IMR-90 (cell line): ENCODE results near the gene ABO.

Experiments
- CHD1 ChIP-seq: IDR thresholded peaks from 2 replicates; pipeline ENCODE4 v1.6.1; 2012; ENCODE audit warnings: low read depth, low read length, improper control_type of control experiment
- CTCF ChIP-seq: conservative IDR thresholded peaks from 2 replicates; pipeline ENCODE4 v1.5.1; 2012; ENCODE audit warnings: mild to moderate bottlenecking, low read depth, low read length, improper control_type of control experiment
- FOS ChIP-seq: fragments of 150-350 bp; IDR thresholded peaks from 2 replicates; pipeline ENCODE4 v1.6.1; 2016; ENCODE audit warnings: low read depth, low read length
- POLR2A ChIP-seq: IDR thresholded peaks from 2 replicates; pipeline ENCODE4 v1.6.1; 2012; ENCODE audit warnings: mild to moderate bottlenecking, low read depth, low read length
- RAD21 ChIP-seq: IDR thresholded peaks from 2 replicates; pipeline ENCODE4 v1.6.1; 2012; ENCODE audit warnings: low read length, improper control_type of control experiment

GRCh38 chr9:133242241-133242640 lies 32.8 kb downstream of the ABO start:
- TF ChIP-seq FOS (no peak), POLR2A (no peak), CTCF (no peak), CHD1 (no peak), RAD21 (no peak)
